CD4-positive, alpha-beta T cell treated with Interferon alpha-2 for 1 hour (primary cell): Measurements from ENCODE around the gene ABCC8.
A peak's percentile ranks its signal among the peaks of the same experiment; 100 is the strongest.

ENCODE experiments used
- DNase-seq, 2 donors: peaks; one replicate each; pipeline ENCODE4 v3.0.0-alpha.2; 2020 to 2022

The ABCC8 gene

GRCh38 chr11:17384002-17384511 lies 92.6 kb downstream of the ABCC8 start:
- peak; percentile 72 to 79 for DNase-seq

GRCh38 chr11:17383461-17383860 lies 93.2 kb downstream of the ABCC8 start:
- DNase-seq: no peak

- no peak for DNase-seq
Observed at GRCh38 chr11:17382046-17382728, 94.5 kb downstream of the ABCC8 start.

GRCh38 chr11:17381156-17381555 lies 95.5 kb downstream of the ABCC8 start:
- no peak for DNase-seq

DNA sequence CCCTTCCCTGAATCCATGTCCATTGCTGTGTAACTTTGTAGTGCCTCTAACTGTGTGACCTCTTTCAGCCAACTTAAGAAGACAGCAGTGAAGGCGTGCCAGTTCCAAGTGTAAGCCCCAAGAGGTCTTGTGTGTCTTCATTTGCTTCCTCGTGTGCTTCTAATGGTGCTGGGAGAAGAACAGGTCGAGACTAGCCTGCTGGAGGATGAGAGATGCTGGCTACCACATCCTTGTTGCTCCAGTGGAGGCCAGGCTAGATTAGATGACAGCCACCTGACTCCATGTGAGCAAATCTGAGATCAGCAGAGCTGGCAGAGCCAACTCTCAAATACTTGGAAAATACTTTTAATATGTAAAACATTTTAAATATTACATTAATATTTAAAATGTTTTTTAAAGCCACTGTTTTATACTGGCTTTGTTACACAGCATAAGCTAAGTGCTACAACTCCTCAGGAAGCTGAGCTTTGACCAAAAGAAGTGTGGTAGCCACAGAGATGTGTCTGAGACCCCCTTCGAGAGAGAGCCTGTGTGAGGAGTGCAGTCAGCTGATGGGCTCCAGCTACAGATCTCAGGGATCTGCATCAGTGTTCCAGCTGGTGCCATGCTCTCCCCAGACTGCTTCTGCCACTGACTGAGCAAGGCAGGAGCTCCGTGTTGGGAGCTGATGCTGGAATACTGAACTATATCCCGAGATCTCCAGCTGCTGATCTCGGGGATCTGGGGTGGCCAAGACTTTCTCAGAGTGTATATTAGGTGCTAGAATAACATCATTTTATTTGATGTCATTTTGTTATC lies 97.1 kb downstream of the ABCC8 start:
- DNase-seq: no peak

GRCh38 chr11:17378655-17379054 lies 98.0 kb downstream of the ABCC8 start:
- no peak for DNase-seq

GRCh38 chr11:17376493-17376892 lies 100.2 kb downstream of the ABCC8 start:
- DNase-seq: no peak

DNA sequence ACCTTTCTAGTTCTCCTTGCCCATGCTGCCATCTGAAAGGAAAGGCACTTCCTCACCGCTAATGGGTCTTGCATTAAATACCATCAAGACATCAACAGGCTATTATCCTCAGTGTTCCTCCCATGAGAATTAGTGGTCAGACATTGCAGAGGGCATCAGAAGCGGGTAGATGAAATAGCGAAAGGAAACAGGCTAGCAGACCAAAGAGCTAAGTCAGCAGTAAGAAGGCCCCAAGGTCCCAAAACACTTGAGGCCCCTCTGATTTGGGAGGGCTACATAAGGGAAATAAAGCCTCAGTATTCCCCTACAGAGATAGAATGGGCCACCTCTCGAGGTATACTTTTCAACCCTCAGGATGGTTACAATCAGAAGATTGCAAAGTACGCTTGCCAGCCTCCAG lies 101.1 kb downstream of the ABCC8 start:
- no peak for DNase-seq

- no peak for DNase-seq
Observed at GRCh38 chr11:17371614-17372013, 105.0 kb downstream of the ABCC8 start.

GRCh38 chr11:17369684-17370243 lies 106.9 kb downstream of the ABCC8 start:
- no peak for DNase-seq

GRCh38 chr11:17369094-17369493 lies 107.6 kb downstream of the ABCC8 start:
- DNase-seq: no peak

DNA sequence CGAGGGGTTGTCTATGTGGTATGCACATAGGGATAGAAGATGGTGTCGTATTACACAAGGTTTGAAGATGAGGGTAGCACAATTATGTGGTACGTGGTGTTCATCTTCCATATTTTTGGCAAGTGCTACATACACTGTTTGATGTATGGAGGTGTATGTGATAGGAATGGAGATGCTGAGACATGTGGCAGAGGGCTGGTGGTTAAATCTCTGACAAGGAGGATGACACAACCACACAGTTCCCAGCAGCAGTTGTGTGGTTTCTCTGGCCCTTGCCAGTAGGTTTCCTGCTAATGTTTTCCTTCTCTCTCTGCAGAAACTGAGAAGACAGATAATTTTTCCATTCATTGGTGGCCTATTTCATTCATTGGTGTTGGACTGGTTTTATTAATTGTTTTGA lies 108.1 kb downstream of the ABCC8 start:
- DNase-seq: no peak

GRCh38 chr11:17366495-17366894 lies 110.2 kb downstream of the ABCC8 start:
- DNase-seq: no peak

DNA sequence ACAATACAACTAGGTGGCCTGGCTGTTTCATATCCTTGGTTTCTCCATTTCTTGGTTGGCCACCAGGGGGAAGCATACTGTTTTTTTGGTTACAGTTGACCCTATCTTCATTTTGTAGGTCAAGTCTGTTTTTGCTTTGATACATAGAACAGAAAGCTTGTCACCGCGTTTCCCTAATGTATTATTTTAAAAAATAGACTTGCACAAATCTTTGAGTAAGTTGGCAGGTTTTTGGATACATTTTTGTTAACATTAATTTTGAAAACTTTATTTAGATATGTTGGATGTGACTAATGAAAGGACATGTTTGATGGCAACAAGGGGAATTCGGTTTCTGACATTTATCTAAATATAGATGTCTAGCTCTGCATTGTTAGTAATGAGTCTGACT lies 122.0 kb downstream of the ABCC8 start:
- peak; percentile 69 to 80 for DNase-seq

DNA sequence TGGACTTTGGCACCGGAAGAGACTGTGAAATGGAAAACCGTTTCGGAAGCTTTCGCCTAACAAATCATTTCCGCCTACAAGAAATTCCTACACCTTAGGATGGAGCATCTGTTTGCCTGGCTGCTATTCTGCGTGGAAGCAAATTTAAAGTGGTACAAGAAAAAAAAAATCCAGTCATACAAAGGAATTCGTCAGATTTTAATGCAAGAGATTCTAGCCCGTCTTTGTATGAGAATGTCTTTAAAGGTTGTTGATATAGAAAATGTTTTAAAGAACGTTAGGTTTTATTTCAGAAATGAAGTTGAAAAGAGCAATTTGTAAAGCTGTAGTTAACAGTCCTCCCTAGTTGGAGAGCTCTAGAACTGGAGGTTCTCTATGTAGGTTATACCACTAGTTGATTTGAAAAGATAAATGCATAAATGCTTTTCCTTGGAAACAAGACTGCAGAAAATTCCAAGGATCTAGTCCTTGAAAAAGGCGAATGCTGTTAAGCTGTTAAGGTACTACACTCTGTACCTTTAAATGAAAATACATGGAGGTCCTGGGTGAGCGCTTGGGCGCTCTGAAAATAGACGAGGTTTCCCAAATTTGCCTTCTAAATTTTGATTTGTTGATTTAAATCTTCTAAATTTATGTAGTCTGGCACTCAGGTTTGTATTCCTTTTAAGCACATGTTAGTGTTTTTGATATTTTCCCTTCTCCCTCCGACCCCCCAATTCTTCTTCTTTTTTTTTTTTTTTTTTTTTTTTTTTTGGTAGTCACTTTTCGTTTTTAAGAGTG lies 122.6 kb downstream of the ABCC8 start:
- DNase-seq: peak in 1 of 2 donors; percentile 2

- DNase-seq: peak; percentile 37 to 52
Observed at GRCh38 chr11:17352950-17353820, 123.5 kb downstream of the ABCC8 start.

GRCh38 chr11:17351510-17352176 lies 125.0 kb downstream of the ABCC8 start, which contains the start of gene NCR3LG1:
TSS of gene NCR3LG1 (plus strand) at chr11:17351800. CDS start at chr11:17351970, 170 bp downstream.
- DNase-seq: peak; percentile 68 to 69

- DNase-seq: no peak
Observed at GRCh38 chr11:17351172-17351509, 125.5 kb downstream of the ABCC8 start.

DNA sequence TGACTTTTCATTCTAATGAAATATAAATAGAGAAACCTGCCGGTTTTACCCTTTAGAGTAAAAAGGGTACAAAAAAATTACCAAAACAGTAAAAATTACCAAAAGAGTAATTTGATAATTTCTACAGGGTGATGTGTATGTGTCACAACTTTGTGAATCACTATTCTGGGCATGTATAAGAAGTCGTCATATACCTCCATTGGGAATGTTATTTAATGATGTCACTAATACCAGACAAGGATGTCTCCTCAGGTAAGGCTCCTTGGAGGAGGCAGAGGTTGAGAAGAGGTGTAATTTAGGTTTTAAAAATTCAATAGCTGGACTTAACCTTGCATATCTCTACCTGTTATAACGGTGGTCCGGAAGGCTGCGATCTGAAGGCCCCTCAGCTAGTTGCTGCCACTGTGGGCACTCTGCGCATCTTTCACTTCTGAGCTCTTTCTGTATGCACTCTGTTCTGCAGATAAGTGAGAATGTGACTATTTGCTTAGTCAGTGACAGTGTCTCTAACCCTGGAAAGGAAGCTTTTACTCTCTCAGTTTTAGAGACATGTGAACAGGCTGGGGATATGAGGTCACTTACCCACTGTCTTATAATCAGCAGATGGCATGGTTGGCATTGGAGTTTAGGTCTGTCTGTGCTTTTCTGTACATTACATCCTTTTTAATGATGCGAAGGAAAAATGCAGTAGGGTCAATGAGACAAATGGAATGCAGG lies 126.0 kb downstream of the ABCC8 start:
- no peak for DNase-seq

DNA sequence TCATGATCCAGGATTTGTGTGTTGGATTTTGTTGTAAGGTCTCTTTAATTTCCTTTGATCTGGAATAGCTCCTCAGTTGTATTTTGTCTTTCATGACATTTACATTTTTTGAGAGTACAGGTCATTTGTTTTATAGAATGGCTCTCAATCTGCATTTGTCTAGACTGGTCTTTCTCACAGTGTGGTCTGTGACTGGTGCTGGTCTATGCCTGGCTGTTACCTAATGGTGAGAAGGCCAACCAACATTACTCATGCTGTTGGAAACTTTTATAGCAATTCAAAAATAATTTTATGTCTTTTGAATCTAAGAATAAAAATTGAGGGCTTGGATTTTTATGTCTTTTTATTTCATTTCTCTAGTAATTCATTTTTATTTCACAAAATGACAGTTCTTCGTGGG lies 129.0 kb downstream of the ABCC8 start:
- no peak for DNase-seq

GRCh38 chr11:17343907-17344306 lies 132.7 kb downstream of the ABCC8 start:
- no peak for DNase-seq
